ENCODE results near the gene EYA2.

The EYA2 gene

GRCh38 chr20:47146686-47147085 lies 252.0 kb downstream of the EYA2 start:
- DNase-seq (ENCODE audit: low read depth), result no peak
- TF ChIP-seq CTCF (IDR thresholded peaks at IDR 0.05; ENCODE audit: insufficient read depth, low read depth, low read length, missing control alignments), result no peak
- H3K4me3 ChIP-seq (ENCODE audit: low read depth, low read length), result no peak overlapping the region

GRCh38 chr20:47148059-47148458 lies 253.4 kb downstream of the EYA2 start:
- no peak for DNase-seq (ENCODE audit: low read depth)
- H3K4me3 ChIP-seq (ENCODE audit: low read depth, low read length), result no peak overlapping the region
- TF ChIP-seq CTCF (IDR thresholded peaks at IDR 0.05; ENCODE audit: insufficient read depth, low read depth, low read length, missing control alignments), result no peak

- DNase-seq (ENCODE audit: low read depth), result no peak
- H3K4me3 ChIP-seq (ENCODE audit: low read depth, low read length), result no peak overlapping the region
- no peak for TF ChIP-seq CTCF (IDR thresholded peaks at IDR 0.05; ENCODE audit: insufficient read depth, low read depth, low read length, missing control alignments)
Measured at GRCh38 chr20:47149939-47150338, 255.3 kb downstream of the EYA2 start.

GRCh38 chr20:47150403-47151152 lies 255.9 kb downstream of the EYA2 start:
- no peak overlapping the region for H3K4me3 ChIP-seq (ENCODE audit: low read depth, low read length)
- peak; percentile 37 for DNase-seq (ENCODE audit: low read depth)
- peak; percentile 38 for TF ChIP-seq CTCF (IDR thresholded peaks at IDR 0.05; ENCODE audit: insufficient read depth, low read depth, low read length, missing control alignments)

GRCh38 chr20:47152068-47152467 lies 257.4 kb downstream of the EYA2 start:
- no peak overlapping the region for H3K4me3 ChIP-seq (ENCODE audit: low read depth, low read length)
- TF ChIP-seq CTCF (IDR thresholded peaks at IDR 0.05; ENCODE audit: insufficient read depth, low read depth, low read length, missing control alignments), result no peak

GRCh38 chr20:47154089-47154488 lies 259.4 kb downstream of the EYA2 start:
- TF ChIP-seq CTCF (IDR thresholded peaks at IDR 0.05; ENCODE audit: insufficient read depth, low read depth, low read length, missing control alignments), result no peak
- no peak for DNase-seq (ENCODE audit: low read depth)

More at GRCh38 chr20:47152068-47152467, 257.4 kb downstream of the EYA2 start:
- no peak for DNase-seq (ENCODE audit: low read depth)

More at GRCh38 chr20:47154089-47154488, 259.4 kb downstream of the EYA2 start:
- no peak overlapping the region for H3K4me3 ChIP-seq (ENCODE audit: low read depth, low read length)
